WERI-Rb-1 (cell line): ENCODE measurements around the gene ABCB10.

Source experiments
- DNase-seq: peaks from one replicate; pipeline ENCODE4 v3.0.0-alpha.2; 2020
- H3K27ac ChIP-seq: fragments of 250-450 bp; sonication (Bioruptor Pico); 2 replicates; pipeline ENCODE4 v1.5.1; 2020; ENCODE audit warnings: mild to moderate bottlenecking, moderate library complexity
- H3K27me3 ChIP-seq: fragments of 250-450 bp; sonication (Bioruptor Pico); 2 replicates; pipeline ENCODE4 v1.5.1; 2021; ENCODE audit warnings: mild to moderate bottlenecking, low read depth, moderate library complexity; ENCODE audit not compliant: insufficient read depth, severe bottlenecking
- H3K36me3 ChIP-seq: fragments of 250-450 bp; sonication (Bioruptor Pico); 2 replicates; pipeline ENCODE4 v1.5.1; 2020; ENCODE audit warnings: mild to moderate bottlenecking, moderate library complexity
- H3K4me3 ChIP-seq: 2 replicates; pipeline ENCODE4 v1.5.1; 2011; ENCODE audit warnings: low read depth, mild to moderate bottlenecking, control low read depth, low read length
- H3K9me3 ChIP-seq: fragments of 250-450 bp; sonication (Bioruptor Pico); 2 replicates; pipeline ENCODE4 v1.5.1; 2021; ENCODE audit warnings: mild to moderate bottlenecking, moderate library complexity; ENCODE audit not compliant: severe bottlenecking
- TF ChIP-seq, protein P1 (sequence below): IDR thresholded peaks from 2 replicates; pipeline ENCODE4 v1.5.1; 2011; ENCODE audit warnings: low read depth, mild to moderate bottlenecking, control low read depth, inconsistent platforms, low read length

ABCB10 gene

DNA sequence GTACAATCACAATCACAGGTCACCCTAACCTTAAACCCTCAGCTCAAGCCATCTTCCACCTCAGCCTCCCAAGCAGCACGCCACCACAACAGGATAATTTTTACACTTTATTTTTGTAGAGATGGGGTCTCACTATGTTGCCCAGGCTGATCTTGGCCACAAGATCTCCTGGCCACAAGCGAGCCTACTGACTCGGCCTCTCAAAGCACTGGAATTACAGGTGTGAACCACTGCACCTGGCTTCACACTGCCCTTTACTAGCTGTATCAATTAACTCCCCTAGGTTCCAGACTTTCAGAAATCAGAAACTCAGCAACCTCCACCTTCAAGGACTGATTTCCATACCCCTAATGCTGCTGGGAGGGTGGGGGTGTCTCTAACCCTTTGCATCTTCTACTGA is 87.3 kb downstream of the ABCB10 start:
- Histone ChIP-seq H3K27ac (no peak overlapping the region), H3K4me3 (no peak overlapping the region), H3K27me3 (no peaks in the 10 kb centered on the region), H3K36me3 (no peaks in the 10 kb centered on the region; the same call in 1 of the 2 replicates), H3K9me3 (no peaks in the 10 kb centered on the region)
- no peak for DNase-seq
- TF ChIP-seq, protein P1, sequence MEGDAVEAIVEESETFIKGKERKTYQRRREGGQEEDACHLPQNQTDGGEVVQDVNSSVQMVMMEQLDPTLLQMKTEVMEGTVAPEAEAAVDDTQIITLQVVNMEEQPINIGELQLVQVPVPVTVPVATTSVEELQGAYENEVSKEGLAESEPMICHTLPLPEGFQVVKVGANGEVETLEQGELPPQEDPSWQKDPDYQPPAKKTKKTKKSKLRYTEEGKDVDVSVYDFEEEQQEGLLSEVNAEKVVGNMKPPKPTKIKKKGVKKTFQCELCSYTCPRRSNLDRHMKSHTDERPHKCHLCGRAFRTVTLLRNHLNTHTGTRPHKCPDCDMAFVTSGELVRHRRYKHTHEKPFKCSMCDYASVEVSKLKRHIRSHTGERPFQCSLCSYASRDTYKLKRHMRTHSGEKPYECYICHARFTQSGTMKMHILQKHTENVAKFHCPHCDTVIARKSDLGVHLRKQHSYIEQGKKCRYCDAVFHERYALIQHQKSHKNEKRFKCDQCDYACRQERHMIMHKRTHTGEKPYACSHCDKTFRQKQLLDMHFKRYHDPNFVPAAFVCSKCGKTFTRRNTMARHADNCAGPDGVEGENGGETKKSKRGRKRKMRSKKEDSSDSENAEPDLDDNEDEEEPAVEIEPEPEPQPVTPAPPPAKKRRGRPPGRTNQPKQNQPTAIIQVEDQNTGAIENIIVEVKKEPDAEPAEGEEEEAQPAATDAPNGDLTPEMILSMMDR: no peak

DNA sequence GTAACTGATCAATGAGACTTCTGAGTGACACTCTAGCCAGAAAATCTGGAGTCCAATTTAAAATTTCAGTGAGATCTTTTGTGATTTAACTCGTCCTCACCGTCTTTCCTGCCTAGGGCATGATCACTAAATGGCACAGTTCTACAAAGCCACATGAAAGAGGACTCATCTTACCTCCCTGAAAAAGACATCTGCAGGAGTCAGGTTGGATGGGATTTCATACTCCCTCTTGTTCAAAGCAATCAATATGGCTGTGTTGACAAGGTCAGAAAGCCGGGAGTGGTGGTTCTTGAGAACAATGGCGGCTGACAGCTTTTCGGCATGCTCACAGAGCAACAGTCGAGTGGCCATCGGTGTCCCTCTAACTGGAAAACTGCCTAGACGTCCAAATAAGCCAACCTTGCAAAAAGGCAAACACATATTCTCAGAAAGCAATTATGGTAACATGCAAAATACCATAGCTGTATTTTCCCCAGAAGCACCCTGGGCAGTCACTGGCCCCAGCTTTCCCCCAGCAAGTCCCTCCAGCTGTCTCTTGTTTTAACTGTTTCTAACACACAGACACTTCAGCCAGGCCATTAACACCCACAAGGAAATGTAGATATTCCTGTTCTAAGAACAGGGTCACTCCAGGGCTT is 88.0 kb downstream of the ABCB10 start:
- no peaks in the 10 kb centered on the region; the same call in 1 of the 2 replicates for H3K36me3 ChIP-seq

DNA sequence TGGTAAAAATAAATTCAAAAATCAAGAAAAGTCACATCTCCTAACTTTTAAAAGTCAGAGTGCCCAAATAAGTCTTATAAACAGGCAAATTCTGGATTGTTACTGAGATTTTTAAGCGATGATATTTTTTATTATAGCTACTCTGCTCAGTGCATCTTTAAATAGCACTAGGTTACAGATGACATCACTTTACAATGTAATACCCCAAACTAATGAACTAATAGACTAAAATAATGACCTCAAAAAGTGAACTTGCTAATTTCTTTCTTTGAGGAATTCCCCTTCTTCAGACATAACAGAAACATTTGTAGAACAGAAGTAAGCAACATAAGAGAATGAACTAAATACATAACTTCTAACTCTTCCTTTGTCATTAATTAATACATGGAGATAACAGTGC is 91.6 kb downstream of the ABCB10 start:
- peaks cover 6% of the 10 kb centered on the region for H3K36me3 ChIP-seq
- no peaks in the 10 kb centered on the region for H3K27me3 ChIP-seq
- DNase-seq: no peak
- H3K27ac ChIP-seq: no peak overlapping the region
- TF ChIP-seq, protein P1: no peak
- no peak overlapping the region for H3K4me3 ChIP-seq
- H3K9me3 ChIP-seq: no peaks in the 10 kb centered on the region

More for the DNA sequence above, 88.0 kb downstream of the ABCB10 start:
- H3K27me3 ChIP-seq: no peaks in the 10 kb centered on the region
- TF ChIP-seq, protein P1: no peak
- H3K4me3 ChIP-seq: no peak overlapping the region
- DNase-seq: no peak
- no peak overlapping the region for H3K27ac ChIP-seq
- no peaks in the 10 kb centered on the region for H3K9me3 ChIP-seq
